HG03025 (cell line): Measurements from ENCODE around the gene CCNB2.
"Not testable (repeated sequence)": the region's sequence is repeated elsewhere in the genome, so short reads cannot be mapped to it uniquely, and the experiment has no call there.

ENCODE experiments used
- ATAC-seq: cut with Tn5 transposase; IDR thresholded peaks from one replicate; pipeline ENCODE4 v1.9.1; 2021; ENCODE audit warnings: mild to moderate bottlenecking, moderate library complexity; ENCODE audit not compliant: unreplicated experiment, low FRiP score

Gene CCNB2

DNA sequence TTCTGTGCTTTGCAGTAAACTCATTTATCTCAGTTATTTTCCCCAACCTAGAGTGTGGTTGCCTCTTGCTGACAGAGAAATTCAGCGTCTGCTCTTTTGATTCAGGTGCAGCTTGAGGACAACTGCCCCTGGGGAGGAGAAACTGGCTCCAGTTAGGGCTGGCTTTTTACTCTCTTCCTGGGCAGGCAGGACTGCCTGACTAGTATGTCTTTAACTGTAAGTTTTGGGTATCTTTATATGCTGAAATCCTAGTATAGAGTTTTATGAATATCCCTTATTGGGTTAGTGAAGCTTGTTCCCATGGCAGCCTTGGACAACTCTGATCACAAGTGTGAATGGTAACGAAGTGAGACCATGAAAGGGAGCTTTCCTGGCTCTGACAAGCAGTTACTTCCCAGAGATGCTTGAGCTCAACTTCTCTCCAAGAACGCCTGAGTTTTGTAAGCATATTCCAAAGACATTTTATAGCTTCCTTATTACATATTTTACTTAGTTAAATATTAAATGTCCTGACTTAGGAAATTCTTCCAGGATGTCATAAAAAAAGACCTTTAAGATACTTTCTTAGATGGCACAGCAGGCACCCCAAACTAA is 27.1 kb downstream of the CCNB2 start:
- ATAC-seq, result no peak

DNA sequence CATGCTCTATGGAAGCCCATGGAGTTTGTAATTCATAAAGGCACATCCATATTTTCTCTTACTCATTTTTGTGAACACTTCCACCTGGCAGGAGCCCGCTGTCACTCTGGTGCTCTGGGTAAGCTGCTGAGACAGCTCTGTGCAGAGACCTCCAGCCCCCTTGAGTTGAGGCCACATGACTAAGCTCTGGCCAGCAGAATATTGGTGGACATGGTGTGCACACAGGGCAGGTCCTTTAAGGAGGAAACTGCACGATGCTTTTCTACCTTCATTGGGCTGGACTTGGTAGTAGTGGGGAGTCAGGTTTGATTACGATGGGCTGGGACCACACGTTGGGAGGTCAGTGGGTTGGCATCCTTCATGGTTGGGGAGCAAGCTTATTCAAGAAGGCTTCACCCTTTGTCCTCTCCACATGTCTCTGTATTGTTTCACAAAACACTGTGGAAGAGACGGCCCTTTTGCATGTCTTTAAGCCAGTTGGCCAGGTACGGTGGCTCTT is 29.0 kb downstream of the CCNB2 start:
- no peak for ATAC-seq

DNA sequence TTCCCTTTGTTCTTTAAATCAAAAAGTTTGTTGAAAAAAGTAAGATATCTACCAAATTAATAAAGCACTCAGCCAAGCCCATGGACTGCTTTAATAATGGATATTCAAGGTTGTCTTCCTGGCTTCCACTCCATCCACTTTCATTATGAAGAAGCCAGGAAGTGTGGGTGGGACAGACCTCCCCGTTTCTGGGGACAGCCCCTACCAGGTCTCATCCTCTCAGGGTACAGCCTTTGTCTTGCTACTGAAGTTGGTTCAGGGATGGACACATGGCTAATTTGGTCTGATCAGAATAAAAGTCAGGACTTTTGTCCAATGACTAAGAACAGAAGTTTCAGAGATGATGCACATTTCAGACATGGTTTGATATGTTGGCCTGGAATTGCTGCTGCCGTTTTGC is 32.6 kb downstream of the CCNB2 start:
- ATAC-seq, result no peak

DNA sequence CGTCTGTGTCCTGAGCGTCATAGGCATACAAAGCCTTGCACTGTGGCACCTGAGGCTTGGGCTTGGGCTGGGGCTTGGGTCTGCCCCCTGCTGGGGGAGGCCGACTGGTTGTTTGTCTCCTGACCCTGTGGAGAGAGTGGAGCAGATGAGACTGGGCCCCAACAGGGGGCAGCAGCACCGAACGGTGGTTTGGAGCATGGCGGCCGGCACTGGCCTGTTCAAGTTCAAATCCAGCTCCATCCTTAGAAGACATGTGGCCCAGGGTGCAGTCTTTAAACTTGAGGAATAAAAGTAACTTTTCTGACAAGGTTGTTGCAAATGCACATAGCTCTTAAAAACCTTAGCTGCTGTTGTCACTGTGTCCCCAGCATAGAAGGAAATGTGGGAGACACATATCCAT is 33.3 kb downstream of the CCNB2 start:
- no peak for ATAC-seq

DNA sequence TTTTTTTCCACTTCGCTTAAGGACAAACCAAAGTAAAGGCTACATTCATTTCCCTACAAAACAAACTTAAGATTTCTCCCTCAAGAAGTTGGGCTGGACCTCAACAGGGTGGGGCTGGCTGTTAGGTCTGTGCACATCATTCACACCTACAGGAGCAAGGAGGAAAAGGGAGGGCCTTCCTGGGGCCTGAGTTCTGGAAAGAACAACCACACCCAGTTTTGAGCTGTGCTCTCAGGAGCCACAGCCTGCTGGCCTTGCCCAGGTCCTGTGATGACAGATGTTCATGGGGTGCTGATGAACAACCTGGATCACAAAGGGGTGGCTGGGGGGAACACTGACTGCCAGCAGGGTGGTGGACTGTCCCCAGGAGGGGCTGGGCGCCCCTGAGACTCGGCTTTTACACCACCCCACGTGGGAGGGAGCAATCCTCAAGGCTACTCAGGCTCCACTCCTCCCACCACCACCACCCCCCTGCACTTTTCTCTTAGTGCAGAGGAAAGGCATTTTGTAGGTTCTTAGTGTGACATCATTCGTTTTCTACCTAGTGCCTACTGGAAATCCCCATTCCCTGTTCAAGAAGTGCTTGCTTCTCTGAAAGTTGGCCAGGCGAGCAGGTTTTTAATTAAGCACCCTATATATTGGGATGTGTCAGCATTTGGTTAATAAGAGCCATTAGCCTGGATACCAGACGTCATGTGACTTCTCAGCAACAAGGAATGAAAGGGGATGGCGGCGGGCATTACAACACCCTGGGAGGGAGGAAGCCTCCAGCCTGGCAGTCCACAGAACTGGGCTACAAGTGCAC is 35.7 kb downstream of the CCNB2 start:
- no peak for ATAC-seq

DNA sequence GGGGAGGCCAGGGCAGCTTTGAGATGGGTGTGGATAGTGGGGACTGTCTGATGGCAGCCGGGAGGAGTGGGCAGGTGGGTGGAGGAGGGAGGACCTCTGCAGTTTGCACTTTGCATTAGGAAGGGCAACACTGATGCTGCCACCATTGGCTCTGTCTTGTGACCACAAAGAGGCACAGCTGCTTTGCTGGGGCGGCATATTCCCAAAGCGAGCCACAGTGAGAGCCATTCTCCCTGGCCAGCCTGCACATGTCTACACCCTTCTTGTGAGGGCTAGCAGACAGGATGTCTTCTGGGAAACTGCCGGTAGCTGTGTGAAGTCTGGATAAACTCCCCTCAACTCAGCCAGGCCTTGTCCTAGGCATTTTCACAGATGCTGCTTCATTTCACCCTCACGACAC is 38.3 kb downstream of the CCNB2 start:
- no peak for ATAC-seq

DNA sequence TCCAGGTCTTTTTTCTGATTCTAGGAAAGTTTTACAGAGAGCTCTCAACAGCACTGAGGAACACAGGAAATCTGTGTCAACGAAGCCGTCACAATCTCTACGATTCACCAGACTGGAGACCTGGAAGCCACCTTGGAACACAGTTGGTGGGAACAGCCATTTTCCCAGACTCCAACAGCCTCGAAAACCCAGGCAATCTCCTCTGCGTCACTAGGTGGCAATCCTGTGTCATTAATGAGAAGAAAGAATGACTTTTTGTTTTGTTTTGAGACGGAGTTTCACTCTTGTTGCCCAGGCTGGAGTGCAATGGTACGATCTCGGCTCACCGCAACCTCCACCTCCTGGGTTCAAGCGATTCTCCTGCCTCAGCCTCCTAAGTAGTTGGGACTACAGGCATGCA is 39.6 kb downstream of the CCNB2 start:
- ATAC-seq, result not testable (repeated sequence)

DNA sequence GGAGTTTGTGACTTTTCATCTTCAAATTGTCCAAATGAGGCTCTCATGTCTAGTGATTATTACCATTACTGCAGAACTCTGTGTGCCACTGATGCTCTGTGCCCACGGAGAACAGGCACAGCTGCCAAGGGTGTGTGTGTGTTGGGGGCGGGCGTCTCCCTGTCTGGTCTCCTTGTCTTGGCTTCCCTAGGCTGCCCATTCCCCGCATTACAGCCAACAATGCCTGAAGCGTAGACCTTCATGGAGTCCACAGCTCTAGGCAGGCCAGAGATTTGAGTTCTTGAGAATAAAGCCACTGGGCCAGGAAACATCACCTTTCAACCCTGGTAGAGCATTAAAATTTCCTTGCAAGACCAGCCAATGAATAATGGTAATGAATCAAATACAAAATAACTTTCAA is 42.7 kb downstream of the CCNB2 start:
- ATAC-seq, result no peak

DNA sequence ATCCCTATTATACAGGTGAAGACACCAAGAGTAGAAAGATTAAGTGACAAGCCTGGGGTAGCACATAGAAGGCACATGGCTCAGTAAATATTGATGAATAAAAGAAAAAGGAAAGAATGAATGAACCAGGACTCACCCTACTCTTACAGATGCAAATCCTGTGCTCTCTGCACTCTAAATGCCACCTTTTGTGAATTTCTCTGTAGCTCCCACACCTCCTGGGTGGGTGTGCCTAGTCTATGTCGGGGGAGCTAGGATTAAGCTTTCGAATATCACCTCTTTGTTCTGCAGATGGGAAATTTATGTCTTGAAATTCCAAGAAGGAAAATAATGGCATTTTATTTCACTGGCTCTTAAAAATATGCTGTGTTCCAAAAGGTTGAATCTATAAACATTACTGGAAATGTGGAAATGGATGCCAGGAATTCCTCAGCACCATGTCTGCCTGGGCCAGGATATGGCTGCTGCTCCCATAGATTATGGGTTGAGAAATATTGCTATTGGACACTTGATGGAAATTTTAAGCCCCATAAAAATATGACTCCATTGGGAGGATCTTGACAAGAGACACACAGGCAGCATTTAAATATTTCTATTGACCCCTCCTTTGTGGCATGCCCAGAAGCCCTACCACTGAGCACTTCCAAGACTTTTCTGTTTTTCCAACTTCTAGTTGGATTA is 43.3 kb downstream of the CCNB2 start:
- ATAC-seq, result no peak

DNA sequence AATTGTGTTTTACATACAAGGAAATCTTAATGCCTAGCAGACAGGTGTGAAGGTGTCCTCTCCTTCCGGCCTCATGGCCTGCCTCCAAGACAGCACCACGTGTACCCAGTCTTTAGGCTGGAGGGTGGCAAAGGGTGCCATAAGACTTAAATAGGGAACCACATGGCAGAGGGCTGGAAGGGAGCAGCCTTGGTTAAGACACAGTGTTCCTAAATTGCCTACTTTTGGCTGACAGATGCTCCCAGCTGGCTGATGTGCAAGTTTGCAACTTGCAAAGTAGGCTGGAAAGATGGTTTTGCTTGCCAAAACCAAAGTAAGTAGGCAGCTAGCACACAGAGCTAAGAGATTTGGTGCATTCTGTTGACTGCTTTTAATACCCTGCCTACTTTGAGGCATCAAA is 45.2 kb downstream of the CCNB2 start:
- ATAC-seq, result no peak

DNA sequence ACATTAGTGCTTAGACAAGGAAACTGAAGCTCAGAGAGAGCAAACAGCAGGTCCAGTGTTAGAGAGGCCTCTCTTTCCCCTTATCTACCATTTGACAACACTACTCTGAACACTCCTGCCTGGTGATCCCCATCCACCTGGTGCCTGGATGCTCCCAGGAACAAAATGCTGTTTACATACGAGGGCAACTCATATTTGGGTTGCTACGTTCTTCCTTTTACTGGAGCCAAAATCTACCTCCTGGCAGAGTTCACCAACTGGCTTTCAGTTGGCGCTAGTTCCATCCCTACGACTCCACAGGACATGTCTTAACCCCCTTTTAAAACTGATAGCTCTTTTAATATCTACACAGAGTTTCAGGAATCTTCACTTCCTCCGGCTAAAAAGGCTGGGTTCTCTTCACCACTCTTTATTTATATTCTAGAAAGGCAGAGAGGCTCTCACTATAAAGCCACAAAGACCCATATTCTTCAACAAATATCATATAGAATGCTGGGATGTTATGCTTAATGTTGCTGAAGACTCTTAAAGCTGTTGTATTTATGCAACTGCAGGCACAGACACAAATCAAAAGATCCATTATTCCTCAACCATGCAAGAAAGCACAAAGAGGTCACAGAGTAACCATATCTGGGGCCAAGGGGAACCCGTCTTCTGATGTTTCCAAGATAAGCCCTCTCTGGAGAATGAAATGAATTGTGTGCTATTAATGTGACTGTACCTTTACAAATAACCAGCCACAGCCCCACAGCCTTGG is 47.9 kb downstream of the CCNB2 start:
- no peak for ATAC-seq

DNA sequence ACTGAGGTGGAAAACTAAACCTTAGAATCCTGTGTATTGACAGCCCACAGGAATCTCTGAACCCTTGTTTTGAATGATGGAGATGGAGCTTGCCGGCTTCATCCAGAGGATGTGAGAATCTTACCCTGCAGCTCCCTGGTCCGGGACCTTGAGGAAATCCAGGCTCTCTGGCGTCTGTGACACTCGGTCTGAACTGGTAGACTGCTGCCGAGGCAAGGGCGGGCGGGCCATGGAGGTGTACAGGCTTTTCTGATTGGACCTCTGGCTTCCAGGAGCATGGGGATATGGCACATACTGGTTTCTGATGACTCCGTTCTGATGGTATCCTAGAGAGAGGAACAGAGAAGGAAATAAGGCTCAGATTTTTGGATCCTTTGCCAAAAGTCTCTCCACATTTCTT is 48.5 kb downstream of the CCNB2 start:
- no peak for ATAC-seq

DNA sequence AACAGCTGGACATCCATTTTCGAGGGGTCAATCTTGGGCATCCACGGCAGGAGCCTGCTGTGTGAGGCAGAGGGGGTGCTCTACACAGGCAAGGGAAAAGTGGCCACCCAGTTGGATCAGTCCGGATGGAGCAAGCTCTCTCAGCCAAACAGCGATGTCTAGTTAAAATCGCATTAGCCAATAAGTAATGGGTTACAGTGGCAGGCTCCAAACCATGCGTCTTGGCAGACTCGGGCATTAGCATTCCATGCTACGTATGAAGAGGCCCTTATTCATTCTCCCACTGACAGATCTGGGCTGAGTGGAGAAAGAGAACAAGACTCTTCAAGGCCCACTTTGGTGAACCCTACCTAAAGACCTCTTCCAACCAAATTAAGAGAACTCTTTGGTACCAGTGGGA is 49.3 kb downstream of the CCNB2 start:
- ATAC-seq, result no peak

DNA sequence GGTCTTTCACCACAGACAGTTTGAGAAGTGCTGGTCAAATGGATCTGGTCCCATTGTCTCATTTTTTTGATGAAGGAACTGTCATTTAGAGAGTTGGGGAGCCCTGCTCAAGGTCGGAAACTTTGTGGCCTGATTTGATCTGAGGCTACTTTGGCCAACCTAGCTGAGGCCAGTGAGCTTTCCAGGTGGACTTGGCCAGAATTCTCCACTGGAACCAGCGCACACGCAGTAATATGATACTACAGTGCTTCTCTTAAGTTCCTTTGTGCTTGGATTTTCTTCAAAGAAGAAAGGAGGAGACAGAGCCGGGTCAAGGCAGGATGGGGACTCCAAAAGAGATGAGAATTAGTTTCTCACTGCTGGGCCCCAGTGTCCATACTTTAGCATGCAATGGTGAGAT is 50.5 kb downstream of the CCNB2 start:
- no peak for ATAC-seq

DNA sequence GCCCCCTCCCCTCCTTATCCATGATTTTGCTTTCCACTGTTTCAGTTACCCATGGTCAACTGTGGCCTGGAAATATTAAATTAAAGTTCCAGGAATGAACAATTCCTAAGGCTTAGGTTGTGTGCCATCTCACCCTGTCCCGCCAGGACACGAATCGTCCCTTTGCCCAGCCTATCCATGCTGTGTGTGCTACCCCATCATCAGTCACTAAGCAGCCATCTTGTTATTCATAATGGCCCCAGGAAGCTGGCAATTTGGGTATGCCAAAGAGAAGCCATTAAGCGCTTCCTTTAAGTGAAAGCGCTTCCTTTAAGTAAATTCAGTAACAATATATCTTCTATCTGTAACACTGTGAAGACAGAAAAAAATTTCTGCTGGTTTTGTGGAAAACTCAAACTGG is 52.5 kb downstream of the CCNB2 start:
- ATAC-seq, result no peak

DNA sequence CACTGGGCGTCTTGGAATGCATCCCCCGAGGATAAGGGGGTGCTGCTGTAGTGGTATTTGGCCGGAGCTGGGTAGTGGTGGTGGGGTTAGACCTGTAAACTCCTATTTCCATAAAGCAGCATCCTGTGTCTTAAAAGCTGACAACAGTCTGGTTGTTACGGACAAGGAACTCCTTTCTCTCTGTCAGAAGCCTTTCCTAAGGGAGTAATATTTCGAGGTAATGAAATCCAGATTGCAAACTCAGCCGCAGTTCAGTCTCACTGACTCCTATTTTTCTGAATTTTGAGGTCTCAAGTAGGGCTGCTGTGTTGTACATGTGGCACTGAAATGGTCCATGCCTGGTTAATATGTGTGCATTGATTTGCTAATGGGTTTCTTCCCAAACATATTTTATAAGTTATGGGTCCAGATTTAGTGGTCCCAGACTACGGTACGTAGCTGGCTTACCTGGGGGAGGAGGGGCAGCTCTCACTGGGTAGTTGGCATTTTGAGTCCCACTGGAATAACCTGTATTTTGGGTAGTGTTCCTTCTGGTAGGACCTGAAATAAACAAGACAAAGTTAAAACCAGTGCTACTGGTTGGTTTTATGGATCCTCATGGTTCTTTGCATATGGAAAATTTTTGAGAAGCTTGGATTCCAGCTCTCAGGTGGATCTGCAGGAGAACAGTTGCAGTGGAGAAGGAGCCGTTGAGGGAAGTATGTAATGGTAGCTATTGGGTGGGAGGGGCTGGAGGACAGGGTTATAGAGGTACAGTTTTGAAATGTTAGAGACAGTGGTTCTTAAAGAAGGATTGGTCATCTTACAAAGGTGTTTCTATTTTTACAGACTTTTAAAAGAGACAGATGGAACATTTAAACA is 53.1 kb downstream of the CCNB2 start:
- no peak for ATAC-seq

DNA sequence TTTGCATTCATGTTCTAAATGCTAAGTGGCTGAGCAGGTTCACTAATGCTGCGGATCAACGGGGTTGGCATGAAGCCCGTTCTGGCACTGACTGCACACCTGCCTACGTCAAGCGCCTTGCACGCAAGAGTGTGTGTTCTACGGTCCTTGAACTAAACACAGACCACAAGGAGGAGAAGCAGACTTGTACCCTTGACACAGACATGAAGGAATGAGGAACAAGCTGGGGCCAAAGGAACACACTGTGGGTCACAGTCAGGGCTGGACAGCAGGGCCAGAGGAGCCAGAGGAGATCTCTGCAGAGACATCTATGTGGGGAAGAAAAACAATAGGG is 53.7 kb downstream of the CCNB2 start:
- ATAC-seq, result no peak

DNA sequence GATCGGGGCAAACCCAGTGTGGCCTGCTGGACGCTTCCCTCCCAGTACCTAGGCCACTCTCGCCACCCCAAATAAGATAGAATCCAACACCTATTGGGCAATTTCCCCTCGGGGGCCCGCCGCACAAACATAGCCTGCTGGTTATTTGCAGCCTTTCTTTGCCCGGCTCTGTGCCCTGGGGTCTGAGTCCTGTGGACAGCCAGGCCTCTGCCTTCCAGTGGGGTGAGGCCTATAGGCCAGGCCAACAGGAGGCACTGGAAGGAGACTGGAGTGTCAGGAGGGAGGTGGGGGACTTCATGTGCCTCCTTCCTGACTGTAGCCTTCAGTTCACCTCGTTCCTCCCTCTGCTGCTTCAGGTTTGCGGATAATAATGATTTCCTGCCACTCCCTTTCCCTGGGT is 54.3 kb downstream of the CCNB2 start:
- no peak for ATAC-seq

DNA sequence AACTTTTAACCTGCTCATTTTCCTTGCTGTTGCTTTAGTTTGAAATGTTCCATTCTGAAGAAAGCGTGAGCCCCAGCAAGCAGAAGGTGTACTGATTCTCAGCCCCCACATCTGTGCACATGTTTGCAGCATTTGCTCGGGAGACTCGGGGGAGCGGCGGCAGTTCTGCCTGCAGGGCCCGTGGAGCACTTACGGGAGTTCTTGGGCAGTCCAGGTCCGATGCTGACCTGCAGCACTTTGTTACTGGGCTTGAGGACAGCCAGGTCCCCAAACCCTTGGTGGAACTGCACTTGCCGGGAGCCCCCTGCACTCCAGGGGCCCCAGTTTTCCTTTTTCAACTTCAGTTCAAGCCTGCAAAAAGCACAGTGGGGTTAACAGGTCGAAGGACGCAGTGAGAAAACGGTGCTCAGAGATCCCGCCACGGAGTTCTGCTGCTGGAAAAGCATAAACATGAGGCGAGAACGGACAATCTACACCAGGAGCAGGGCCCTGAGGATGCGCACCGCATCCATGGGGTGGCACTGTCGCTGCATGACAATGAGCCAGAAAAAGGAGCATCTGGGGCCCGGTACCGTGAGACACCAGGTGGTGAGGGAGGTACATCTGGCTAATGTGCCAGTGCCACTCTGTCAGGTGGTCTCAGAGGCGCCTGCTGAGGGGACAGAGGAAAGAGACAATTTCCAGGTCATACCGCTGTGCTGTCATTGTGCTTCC is 56.1 kb downstream of the CCNB2 start:
- no peak for ATAC-seq

DNA sequence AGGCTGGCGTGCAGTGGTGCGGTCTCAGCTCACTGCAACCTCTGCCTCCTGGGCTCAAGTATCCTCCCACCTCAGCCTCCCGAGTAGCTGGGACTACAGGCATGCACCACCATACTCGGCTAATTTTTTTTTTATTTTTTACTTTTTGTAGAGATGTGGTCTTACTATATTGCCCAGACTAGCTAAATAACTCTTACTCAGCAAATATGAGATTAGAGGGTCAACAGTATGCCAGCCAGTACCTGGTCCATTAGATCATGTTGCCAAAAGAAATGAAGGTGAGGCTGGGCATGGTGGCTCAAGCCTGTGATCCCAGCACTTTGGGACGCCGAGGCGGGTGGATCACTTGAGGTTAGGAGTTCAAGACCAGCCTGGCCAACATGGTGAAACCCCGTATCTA is 57.1 kb downstream of the CCNB2 start:
- ATAC-seq, result not testable (repeated sequence)
